ENCODE measurements around the gene NECAB3.

Gene NECAB3

DNA sequence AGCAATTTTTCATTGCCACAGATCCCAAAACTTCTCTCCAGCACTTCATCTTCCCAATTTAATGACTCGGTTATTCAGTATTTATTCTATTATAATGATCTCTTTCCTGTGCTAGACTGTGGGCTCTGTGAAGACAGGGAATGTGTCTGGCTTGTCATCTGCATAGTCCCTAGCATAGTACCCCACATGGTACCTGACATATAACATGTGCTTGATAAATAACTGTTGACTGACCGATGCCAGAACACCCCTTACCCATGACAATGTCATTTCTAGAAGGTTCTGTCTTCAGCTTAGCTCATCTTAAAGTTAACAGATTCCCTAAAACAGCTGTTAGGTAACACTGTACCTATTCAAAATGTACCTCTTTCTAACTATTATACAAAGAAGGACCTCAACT lies 42.3 kb upstream of the NECAB3 start:
- TF ChIP-seq TAF1 (IDR thresholded peaks at IDR 0.05; ENCODE audit: low read depth) (no peak), MAX (IDR thresholded peaks at IDR 0.05) (no peak), TEAD4 (IDR thresholded peaks at IDR 0.05) (no peak), RAD21 (IDR thresholded peaks at IDR 0.05; ENCODE audit: low read depth) (no peak), TCF12 (IDR thresholded peaks at IDR 0.05; ENCODE audit: low read depth) (no peak), NFIC (IDR thresholded peaks at IDR 0.05) (no peak)

- TF ChIP-seq TAF1 (IDR thresholded peaks at IDR 0.05; ENCODE audit: low read depth) (no peak), TEAD4 (IDR thresholded peaks at IDR 0.05) (no peak), NFIC (IDR thresholded peaks at IDR 0.05) (no peak), USF1 (IDR thresholded peaks at IDR 0.05) (no peak), YY1 (IDR thresholded peaks at IDR 0.05; ENCODE audit: low read depth) (no peak), CREB1 (IDR thresholded peaks at IDR 0.05; ENCODE audit: low read depth) (no peak), TCF12 (IDR thresholded peaks at IDR 0.05; ENCODE audit: low read depth) (no peak), RAD21 (IDR thresholded peaks at IDR 0.05; ENCODE audit: low read depth) (no peak), REST (IDR thresholded peaks at IDR 0.05; ENCODE audit: low read depth) (no peak), FOXM1 (IDR thresholded peaks at IDR 0.05; ENCODE audit: borderline replicate concordance, low read depth) (no peak), EP300 (IDR thresholded peaks at IDR 0.05; ENCODE audit: borderline replicate concordance) (no peak), CEBPB (IDR thresholded peaks at IDR 0.05) (no peak), ZBTB7A (IDR thresholded peaks at IDR 0.05; ENCODE audit: low read depth) (no peak), MAX (IDR thresholded peaks at IDR 0.05) (no peak), EGR1 (IDR thresholded peaks at IDR 0.05) (no peak)
Measured at GRCh38 chr20:33713865-33714367, 39.7 kb upstream of the NECAB3 start.

DNA sequence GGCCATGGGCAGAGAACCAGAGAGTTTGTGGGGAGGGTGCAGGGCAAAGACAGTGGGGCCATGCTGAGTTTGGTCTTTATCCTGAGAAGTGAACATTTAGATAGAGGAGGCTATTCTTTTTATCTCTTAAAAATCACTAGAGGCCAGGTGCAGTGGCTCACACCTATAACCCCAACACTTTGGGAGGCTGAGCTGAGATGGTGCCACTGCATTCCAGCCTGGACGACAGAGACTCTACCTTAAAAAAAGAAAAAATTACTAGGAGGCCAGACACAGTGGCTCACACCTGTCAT lies 37.2 kb upstream of the NECAB3 start:
- TF ChIP-seq MAX (IDR thresholded peaks at IDR 0.05) (no peak), NFIC (IDR thresholded peaks at IDR 0.05) (no peak), REST (IDR thresholded peaks at IDR 0.05; ENCODE audit: low read depth) (no peak), TAF1 (IDR thresholded peaks at IDR 0.05; ENCODE audit: low read depth) (no peak), EGR1 (IDR thresholded peaks at IDR 0.05) (no peak), CEBPB (IDR thresholded peaks at IDR 0.05) (no peak), ZBTB7A (IDR thresholded peaks at IDR 0.05; ENCODE audit: low read depth) (no peak)

GRCh38 chr20:33710681-33711445 lies 36.6 kb upstream of the NECAB3 start:
- TF ChIP-seq TCF12 (IDR thresholded peaks at IDR 0.05; ENCODE audit: low read depth) (no peak), CEBPB (IDR thresholded peaks at IDR 0.05) (no peak), NFIC (IDR thresholded peaks at IDR 0.05) (no peak)

DNA sequence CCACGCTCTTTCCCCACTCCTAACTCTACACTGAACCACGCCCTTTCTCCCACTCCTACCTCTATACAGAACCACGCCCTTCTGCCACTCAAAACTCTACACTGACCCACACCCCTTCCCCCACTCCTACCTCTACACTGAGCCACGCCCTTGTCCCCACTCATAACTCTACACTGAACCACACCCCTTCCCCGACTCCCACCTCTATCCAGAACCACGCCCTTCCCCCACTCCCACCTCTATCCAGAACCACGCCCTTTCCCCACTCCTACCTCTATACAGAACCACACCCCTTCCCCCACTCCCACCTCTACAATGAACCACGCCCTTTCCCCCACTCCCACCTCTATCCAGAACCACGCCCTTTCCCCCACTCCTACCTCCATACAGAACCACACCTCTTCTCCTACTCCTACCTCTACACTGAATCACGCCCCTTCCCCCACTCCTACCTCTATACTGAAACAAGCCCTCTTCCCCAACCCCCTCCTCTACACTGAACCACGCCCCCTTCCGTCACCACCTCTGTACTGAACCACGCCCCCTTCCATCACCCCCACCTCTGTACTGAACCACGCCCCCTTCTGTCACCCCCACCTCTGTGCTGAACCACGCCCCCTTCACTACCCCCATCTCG lies 35.8 kb upstream of the NECAB3 start:
- TF ChIP-seq USF1 (IDR thresholded peaks at IDR 0.05): no peak
- TF ChIP-seq TEAD4 (IDR thresholded peaks at IDR 0.05): no peak
- TF ChIP-seq NFIC (IDR thresholded peaks at IDR 0.05): no peak
- no peak for TF ChIP-seq RAD21 (IDR thresholded peaks at IDR 0.05; ENCODE audit: low read depth)
- no peak for TF ChIP-seq TAF1 (IDR thresholded peaks at IDR 0.05; ENCODE audit: low read depth)
- no peak for TF ChIP-seq ZBTB7A (IDR thresholded peaks at IDR 0.05; ENCODE audit: low read depth)
- TF ChIP-seq YY1 (IDR thresholded peaks at IDR 0.05; ENCODE audit: low read depth): no peak
- TF ChIP-seq TCF12 (IDR thresholded peaks at IDR 0.05; ENCODE audit: low read depth): no peak
- no peak for TF ChIP-seq MAX (IDR thresholded peaks at IDR 0.05)
- TF ChIP-seq CEBPB (IDR thresholded peaks at IDR 0.05): no peak
- TF ChIP-seq FOXM1 (IDR thresholded peaks at IDR 0.05; ENCODE audit: borderline replicate concordance, low read depth): no peak

Measured in Ishikawa (cell line).